Measurements from ENCODE around the gene GPR26. TPM values are rescaled to one million over a fixed set of nuclear protein-coding genes. Genes with fewer than 3 reads are reported as not detected.

GPR26 gene
- total RNA-seq, 1 experiment from 2014 or later, result not detected

- DNase-seq (ENCODE audit: low spot score), result no peak
- in situ Hi-C loops (cut with HindIII; ENCODE audit: low sequenced_read_pairs), result no loop called here
Observed at GRCh38 chr10:123744224-123744536, 78.0 kb downstream of the GPR26 start.

Other genes with a start within 250 kb of the GPR26 start
- gene CPXM2, start 225.5 kb downstream of the GPR26 start, total RNA-seq (2014; rRNA removed; shearing (Covaris generic)), result not detected in 2 replicates